ENCODE data around the gene PTPRM. TPM values are rescaled to one million over a fixed set of nuclear protein-coding genes. Genes with fewer than 3 reads are reported as not detected.

Gene PTPRM
- total RNA-seq, 1 donor from 2014 or later: 13.9 TPM

- no peak overlapping the region for H3K4me3 ChIP-seq
- DNase-seq (ENCODE audit: low spot score): no peak
Measured at GRCh38 chr18:8232791-8233190, 665.7 kb downstream of the PTPRM start.

GRCh38 chr18:8235894-8236293 lies 668.8 kb downstream of the PTPRM start:
- no peak overlapping the region for H3K27ac Mint-ChIP-seq
- no peaks in the 10 kb centered on the region for H3K36me3 Mint-ChIP-seq
- DNase-seq (ENCODE audit: low spot score): no peak
- peaks cover 3% of the 10 kb centered on the region for H3K36me3 ChIP-seq
- H3K27me3 ChIP-seq: no peaks in the 10 kb centered on the region
- H3K27ac ChIP-seq: no peak overlapping the region
- H3K27me3 Mint-ChIP-seq (ENCODE audit: insufficient read depth, low read depth): no peaks in the 10 kb centered on the region
- peaks cover 4% of the 10 kb centered on the region for H3K4me1 Mint-ChIP-seq
- no peak overlapping the region for H3K9ac ChIP-seq
- no peaks in the 10 kb centered on the region for H3F3A ChIP-seq (ENCODE audit: low read depth)
- no peaks in the 10 kb centered on the region for H3K79me2 ChIP-seq (ENCODE audit: low read depth)
- TF ChIP-seq CTCF (IDR thresholded peaks at IDR 0.05): no peak
- TF ChIP-seq EZH2phosphoT487 (IDR thresholded peaks at IDR 0.05): no peak
- TF ChIP-seq EZH2 (IDR thresholded peaks at IDR 0.05): no peak
- peaks cover 6% of the 10 kb centered on the region for H3K4me1 ChIP-seq
- H3K9me3 ChIP-seq (ENCODE audit: low read depth): no peaks in the 10 kb centered on the region
- no peaks in the 10 kb centered on the region for H4K20me1 ChIP-seq (ENCODE audit: low read depth)
- H2AFZ ChIP-seq (replicated peaks): no peak overlapping the region
- no peak overlapping the region for H3K4me2 ChIP-seq
- no peak overlapping the region for H3K4me3 ChIP-seq
- no peak overlapping the region for H3K4me3 Mint-ChIP-seq
- H3K9me3 Mint-ChIP-seq: peaks cover 11% of the 10 kb centered on the region

More at GRCh38 chr18:8232791-8233190, 665.7 kb downstream of the PTPRM start:
- H3K4me3 Mint-ChIP-seq: no peak overlapping the region
- Histone ChIP-seq H3K4me1 (no peaks in the 10 kb centered on the region), H3K4me2 (no peak overlapping the region), H3F3A (ENCODE audit: low read depth) (no peaks in the 10 kb centered on the region), H3K9me3 (ENCODE audit: low read depth) (no peaks in the 10 kb centered on the region), H3K36me3 (peaks cover 3% of the 10 kb centered on the region), H3K9ac (no peak overlapping the region), H3K27me3 (no peaks in the 10 kb centered on the region), H3K27ac (no peak overlapping the region), H3K79me2 (ENCODE audit: low read depth) (no peaks in the 10 kb centered on the region), H4K20me1 (ENCODE audit: low read depth) (no peaks in the 10 kb centered on the region), H2AFZ (replicated peaks) (no peak overlapping the region)
- H3K9me3 Mint-ChIP-seq: peaks cover 11% of the 10 kb centered on the region
- H3K27ac Mint-ChIP-seq: no peak overlapping the region
- H3K27me3 Mint-ChIP-seq (ENCODE audit: insufficient read depth, low read depth): no peaks in the 10 kb centered on the region
- H3K36me3 Mint-ChIP-seq: peaks cover 3% of the 10 kb centered on the region
- TF ChIP-seq EZH2phosphoT487 (IDR thresholded peaks at IDR 0.05): no peak
- no peak for TF ChIP-seq EZH2 (IDR thresholded peaks at IDR 0.05)
- TF ChIP-seq CTCF (IDR thresholded peaks at IDR 0.05): no peak
- peaks cover 4% of the 10 kb centered on the region for H3K4me1 Mint-ChIP-seq

GRCh38 chr18:8238507-8238906 lies 671.4 kb downstream of the PTPRM start:
- no peaks in the 10 kb centered on the region for H4K20me1 ChIP-seq (ENCODE audit: low read depth)

More at GRCh38 chr18:8238507-8238906, 671.4 kb downstream of the PTPRM start:
- no peaks in the 10 kb centered on the region for H3K9me3 ChIP-seq (ENCODE audit: low read depth)
- H3K4me1 Mint-ChIP-seq: peaks cover 6% of the 10 kb centered on the region
- H3K27ac Mint-ChIP-seq: no peak overlapping the region
- no peak overlapping the region for H2AFZ ChIP-seq (replicated peaks)
- H3K4me1 ChIP-seq: peaks cover 6% of the 10 kb centered on the region
- H3K4me2 ChIP-seq: no peak overlapping the region
- H3K27ac ChIP-seq: no peak overlapping the region
- no peak overlapping the region for H3K4me3 ChIP-seq
- no peaks in the 10 kb centered on the region for H3K27me3 ChIP-seq
- no peak overlapping the region for H3K9ac ChIP-seq
- no peaks in the 10 kb centered on the region for H3K36me3 Mint-ChIP-seq
- no peaks in the 10 kb centered on the region for H3F3A ChIP-seq (ENCODE audit: low read depth)
- H3K4me3 Mint-ChIP-seq: no peak overlapping the region
- H3K9me3 Mint-ChIP-seq: peaks cover 18% of the 10 kb centered on the region
- H3K79me2 ChIP-seq (ENCODE audit: low read depth): no peaks in the 10 kb centered on the region
- DNase-seq (ENCODE audit: low spot score): no peak
- H3K36me3 ChIP-seq: peaks cover 3% of the 10 kb centered on the region
- H3K27me3 Mint-ChIP-seq (ENCODE audit: insufficient read depth, low read depth): peaks cover 3% of the 10 kb centered on the region
- TF ChIP-seq CTCF (IDR thresholded peaks at IDR 0.05): no peak
- TF ChIP-seq EZH2 (IDR thresholded peaks at IDR 0.05): no peak
- TF ChIP-seq EZH2phosphoT487 (IDR thresholded peaks at IDR 0.05): no peak

Measured in neural progenitor cell (in vitro differentiated cells).